ENCODE data around the gene FGF1. TPM values are rescaled to one million over a fixed set of nuclear protein-coding genes. Genes with fewer than 3 reads are reported as not detected.

The FGF1 gene
- total RNA-seq, 1 experiment from 2014 or later: 3.2 TPM

DNA sequence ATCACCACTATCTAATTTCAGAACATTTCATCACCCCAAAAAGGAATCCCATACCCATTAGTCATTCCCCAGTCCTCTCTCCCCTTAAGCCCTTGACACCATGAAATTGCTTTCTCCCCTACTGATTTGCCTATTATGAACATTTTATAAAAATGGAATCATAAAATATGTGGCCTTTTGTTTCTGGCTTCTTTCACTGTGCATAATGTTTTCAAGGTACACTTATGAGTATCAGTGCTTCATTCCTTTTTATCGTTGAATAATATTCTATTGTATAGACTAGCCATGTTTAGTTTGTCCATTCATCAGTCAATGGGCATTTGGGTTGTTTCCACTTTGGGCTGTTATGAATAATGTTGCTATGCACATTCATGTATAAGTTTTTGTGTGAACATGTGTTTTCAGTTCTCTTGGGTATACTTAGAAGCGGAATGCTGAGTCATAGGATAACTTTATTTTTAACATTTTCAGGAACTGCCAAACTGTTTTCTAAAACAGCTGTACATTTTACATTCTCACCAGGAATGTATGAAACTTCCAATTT is 40.4 kb upstream of the FGF1 start:
- Histone ChIP-seq H3K23ac (ENCODE audit: insufficient read length, low read depth, low read length) (no peak overlapping the region), H2AK5ac (ENCODE audit: insufficient read length, low read length) (no peak overlapping the region), H4K91ac (ENCODE audit: insufficient read length, low read depth, low read length) (no peak overlapping the region), H3K4ac (ENCODE audit: low read depth, low read length) (no peak overlapping the region), H2BK15ac (ENCODE audit: low read depth, low read length) (no peak overlapping the region), H2BK5ac (ENCODE audit: insufficient read length, low read length) (no peak overlapping the region), H3K27me3 (ENCODE audit: insufficient read depth, low read length) (no peaks in the 10 kb centered on the region), H2BK20ac (ENCODE audit: low read depth, low read length, poor library complexity, severe bottlenecking) (no peak overlapping the region), H3K23me2 (ENCODE audit: insufficient read length, low read depth, low read length, poor library complexity, severe bottlenecking) (no peaks in the 10 kb centered on the region), H4K20me1 (ENCODE audit: control insufficient read depth, insufficient read depth, insufficient read length) (no peaks in the 10 kb centered on the region), H3K9ac (ENCODE audit: extremely low read depth, insufficient read length, low read length) (no peak overlapping the region), H3K4me2 (ENCODE audit: insufficient read depth, insufficient read length, low read length) (no peak overlapping the region), H3K79me2 (ENCODE audit: insufficient read depth, low read length) (no peaks in the 10 kb centered on the region), H3T11ph (ENCODE audit: low read length) (no peak overlapping the region), H3K14ac (ENCODE audit: insufficient read depth, low read length) (no peak overlapping the region), H3K18ac (ENCODE audit: insufficient read length, low read depth, low read length) (no peak overlapping the region), H3K56ac (ENCODE audit: insufficient read length, low read depth, low read length) (no peak overlapping the region), H3K9me3 (ENCODE audit: control insufficient read depth, low read depth, low read length) (no peaks in the 10 kb centered on the region), H4K8ac (replicated peaks; ENCODE audit: insufficient read length, low read depth, low read length) (no peak overlapping the region), H2AFZ (ENCODE audit: low read length) (no peak overlapping the region), H3K4me1 (ENCODE audit: insufficient read depth, low read length) (no peaks in the 10 kb centered on the region), H2BK120ac (ENCODE audit: low read depth, low read length, poor library complexity, severe bottlenecking) (no peak overlapping the region), H3K79me1 (ENCODE audit: insufficient read depth, low read depth, low read length, poor library complexity, severe bottlenecking) (no peaks in the 10 kb centered on the region), H3K27ac (ENCODE audit: insufficient read length, low read depth, low read length) (no peak overlapping the region), H4K5ac (ENCODE audit: insufficient read length, low read depth, low read length) (no peak overlapping the region), H2BK12ac (ENCODE audit: insufficient read length, low read depth, low read length) (no peak overlapping the region)
- Mint-ChIP-seq H3K9me3 (peaks cover 0 to 1% of the 10 kb centered on the region in 2 experiments; a peak in 1 of 5 replicates), H3K4me1 (peaks cover 6 to 10% of the 10 kb centered on the region in 2 experiments), H3K27me3 (ENCODE audit: low read depth) (no peaks in the 10 kb centered on the region), H3K27ac (no peak overlapping the region), H3K4me3 (no peak overlapping the region), H3K36me3 (ENCODE audit: insufficient read depth in 1 of 3, low read depth in 3 of 3) (peaks cover 0 to 50% (median 5%) of the 10 kb centered on the region in 3 experiments; a peak in 3 of 7 replicates)
- WGBS (ENCODE audit: extremely low coverage, insufficient read length, low lambda C conversion rate): no CpG with 5 or more reads among the region's 2 CpGs
- no peak for DNase-seq
- TF ChIP-seq, protein P1, sequence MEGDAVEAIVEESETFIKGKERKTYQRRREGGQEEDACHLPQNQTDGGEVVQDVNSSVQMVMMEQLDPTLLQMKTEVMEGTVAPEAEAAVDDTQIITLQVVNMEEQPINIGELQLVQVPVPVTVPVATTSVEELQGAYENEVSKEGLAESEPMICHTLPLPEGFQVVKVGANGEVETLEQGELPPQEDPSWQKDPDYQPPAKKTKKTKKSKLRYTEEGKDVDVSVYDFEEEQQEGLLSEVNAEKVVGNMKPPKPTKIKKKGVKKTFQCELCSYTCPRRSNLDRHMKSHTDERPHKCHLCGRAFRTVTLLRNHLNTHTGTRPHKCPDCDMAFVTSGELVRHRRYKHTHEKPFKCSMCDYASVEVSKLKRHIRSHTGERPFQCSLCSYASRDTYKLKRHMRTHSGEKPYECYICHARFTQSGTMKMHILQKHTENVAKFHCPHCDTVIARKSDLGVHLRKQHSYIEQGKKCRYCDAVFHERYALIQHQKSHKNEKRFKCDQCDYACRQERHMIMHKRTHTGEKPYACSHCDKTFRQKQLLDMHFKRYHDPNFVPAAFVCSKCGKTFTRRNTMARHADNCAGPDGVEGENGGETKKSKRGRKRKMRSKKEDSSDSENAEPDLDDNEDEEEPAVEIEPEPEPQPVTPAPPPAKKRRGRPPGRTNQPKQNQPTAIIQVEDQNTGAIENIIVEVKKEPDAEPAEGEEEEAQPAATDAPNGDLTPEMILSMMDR (conservative IDR thresholded peaks at IDR 0.05): no peak
